ENCODE data around the gene MORN3.
"Not testable (repeated sequence)": the region's sequence is repeated elsewhere in the genome, so short reads cannot be mapped to it uniquely, and the experiment has no call there.

Gene MORN3

GRCh38 chr12:121638298-121639202, 30.9 kb downstream of the MORN3 start:
- no peak for DNase-seq (ENCODE audit: low read depth, low spot score)

DNA sequence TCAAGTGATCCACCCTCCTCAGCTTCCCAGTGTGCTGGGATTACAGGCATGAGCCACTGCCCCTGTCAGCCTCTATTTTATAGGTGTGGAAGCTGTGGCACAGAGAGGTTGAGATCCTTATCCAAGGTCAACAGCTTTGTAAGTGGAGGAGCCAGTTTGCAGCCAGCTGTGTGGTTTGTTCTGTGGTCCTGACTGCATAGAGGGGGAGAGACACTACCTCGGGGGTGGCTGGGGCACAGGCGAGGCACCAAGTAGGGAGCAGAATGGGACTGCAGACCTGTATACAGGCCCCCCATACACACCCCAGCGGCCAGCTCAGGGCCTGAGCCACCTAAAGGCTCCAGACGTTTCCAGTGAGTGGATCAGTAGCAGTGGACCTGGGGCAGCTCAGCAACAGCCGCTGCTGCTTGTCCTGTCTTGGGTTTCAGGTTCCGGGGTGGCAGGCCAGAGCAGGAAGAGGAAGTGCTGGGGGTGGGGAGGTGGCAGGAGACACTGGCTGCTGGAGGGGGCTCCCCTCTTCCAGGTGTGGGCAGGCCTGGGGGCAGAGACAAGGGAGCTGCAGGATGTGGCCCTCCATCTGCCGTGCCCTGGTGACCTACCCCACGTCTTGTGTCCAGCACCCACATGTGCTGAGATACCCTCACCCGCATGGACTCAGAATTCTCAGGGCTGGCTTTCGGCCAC, 32.1 kb downstream of the MORN3 start:
- DNase-seq (ENCODE audit: low read depth, low spot score), result no peak

DNA sequence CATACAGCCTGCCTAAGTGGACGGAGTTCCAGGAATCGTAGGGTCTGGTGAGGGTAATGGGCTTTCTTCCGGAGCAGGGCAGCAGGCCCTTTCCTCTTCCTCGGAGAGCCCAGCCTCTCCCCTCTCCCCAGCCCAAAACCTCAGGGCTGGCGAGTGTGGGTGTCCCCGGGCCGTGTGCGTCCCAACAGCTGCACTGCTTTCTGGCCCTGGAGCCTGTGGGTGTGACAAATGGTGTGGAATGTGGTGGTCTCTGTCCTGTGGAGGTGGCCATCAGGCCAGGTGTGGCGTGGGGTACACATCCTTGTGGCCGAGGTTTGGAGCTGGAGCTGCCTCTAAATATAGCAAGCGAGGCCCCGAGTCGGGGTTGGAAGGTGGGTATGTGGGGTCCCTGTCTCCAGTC, 34.6 kb downstream of the MORN3 start:
- no peak for DNase-seq (ENCODE audit: low read depth, low spot score)

GRCh38 chr12:121633833-121634196, 35.6 kb downstream of the MORN3 start:
- not testable (repeated sequence) for DNase-seq (ENCODE audit: low read depth, low spot score)

- no peak for DNase-seq (ENCODE audit: low read depth, low spot score)
Observed at GRCh38 chr12:121632069-121632970, 37.1 kb downstream of the MORN3 start.

GRCh38 chr12:121630791-121631355, 38.6 kb downstream of the MORN3 start:
- no peak for DNase-seq (ENCODE audit: low read depth, low spot score)

GRCh38 chr12:121628536-121628935, 40.9 kb downstream of the MORN3 start:
- DNase-seq (ENCODE audit: low read depth, low spot score), result no peak

- no peak for DNase-seq (ENCODE audit: low read depth, low spot score)
Observed at GRCh38 chr12:121628037-121628436, 41.4 kb downstream of the MORN3 start.

DNA sequence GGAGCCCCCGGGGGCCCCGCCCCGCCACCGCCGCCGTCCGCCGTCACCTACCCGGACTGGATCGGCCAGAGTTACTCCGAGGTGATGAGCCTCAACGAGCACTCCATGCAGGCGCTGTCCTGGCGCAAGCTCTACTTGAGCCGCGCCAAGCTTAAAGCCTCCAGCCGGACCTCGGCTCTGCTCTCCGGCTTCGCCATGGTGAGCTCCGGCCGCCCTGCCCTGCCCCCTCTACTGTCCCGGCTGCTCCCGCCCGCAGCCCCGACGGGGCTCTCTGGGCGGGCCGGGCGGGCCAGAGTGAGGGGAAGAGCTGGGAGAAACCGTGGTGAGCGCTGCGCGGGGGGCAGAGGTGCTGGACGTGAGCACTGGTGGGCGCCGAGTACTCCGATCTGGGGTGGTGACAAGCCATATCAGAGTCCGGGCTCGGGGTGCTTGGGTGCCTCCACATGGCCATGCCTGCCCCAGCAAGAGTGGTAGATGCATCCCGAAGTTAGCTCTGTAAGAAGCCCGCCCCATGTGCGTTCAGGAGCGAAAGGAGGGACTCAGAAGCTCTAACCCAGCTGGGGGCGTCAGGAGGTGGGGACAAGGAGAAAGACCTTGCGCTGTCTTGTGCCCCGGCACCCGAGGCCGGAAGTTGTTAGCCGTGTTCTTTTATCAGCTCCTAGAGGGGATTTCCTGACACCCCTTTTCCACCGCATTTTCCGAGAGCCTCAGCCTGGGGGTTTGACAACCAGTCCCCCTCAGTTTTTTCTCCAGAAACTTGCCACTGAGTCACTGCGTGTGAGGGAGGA, 42.4 kb downstream of the MORN3 start:
- no peak for DNase-seq (ENCODE audit: low read depth, low spot score)

GRCh38 chr12:121626087-121626852, 43.2 kb downstream of the MORN3 start, which contains the start of gene ORAI1:
Gene ORAI1 (plus strand): TSS chr12:121626530.
- peak; percentile 59 for DNase-seq (ENCODE audit: low read depth, low spot score)

DNA sequence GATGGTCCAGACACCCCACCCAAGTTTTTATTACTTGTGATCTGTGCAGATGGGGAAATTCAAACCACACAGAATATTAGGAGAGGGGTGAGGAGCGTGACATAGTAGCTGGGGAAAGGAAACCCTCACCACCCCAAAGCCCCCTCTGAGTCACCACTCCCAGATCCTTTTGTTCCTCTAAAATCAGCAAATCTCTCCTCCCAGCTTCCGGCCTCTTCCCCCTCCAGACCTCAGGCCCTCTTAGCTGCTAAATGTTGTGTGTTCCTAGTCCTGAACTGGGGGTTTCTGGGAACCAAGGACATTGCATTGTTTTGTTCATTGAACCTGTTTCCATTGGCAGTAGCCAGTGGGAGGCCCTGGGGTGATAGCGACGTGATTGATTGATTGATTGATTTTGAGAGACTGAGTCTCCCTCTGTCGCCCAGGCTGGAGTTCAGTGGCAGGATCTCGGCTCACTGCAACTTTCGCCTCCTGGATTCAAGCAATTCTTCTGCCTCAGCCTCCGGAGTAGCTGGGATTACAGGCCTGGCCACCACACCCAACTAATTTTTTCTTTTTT, 49.0 kb downstream of the MORN3 start:
- no peak for DNase-seq (ENCODE audit: low read depth, low spot score)

GRCh38 chr12:121618659-121619233, 50.7 kb downstream of the MORN3 start:
- DNase-seq (ENCODE audit: low read depth, low spot score), result no peak

- DNase-seq (ENCODE audit: low read depth, low spot score), result no peak
Observed at GRCh38 chr12:121614872-121615467, 54.5 kb downstream of the MORN3 start.

GRCh38 chr12:121613462-121613861, 56.0 kb downstream of the MORN3 start:
- DNase-seq (ENCODE audit: low read depth, low spot score), result no peak

DNA sequence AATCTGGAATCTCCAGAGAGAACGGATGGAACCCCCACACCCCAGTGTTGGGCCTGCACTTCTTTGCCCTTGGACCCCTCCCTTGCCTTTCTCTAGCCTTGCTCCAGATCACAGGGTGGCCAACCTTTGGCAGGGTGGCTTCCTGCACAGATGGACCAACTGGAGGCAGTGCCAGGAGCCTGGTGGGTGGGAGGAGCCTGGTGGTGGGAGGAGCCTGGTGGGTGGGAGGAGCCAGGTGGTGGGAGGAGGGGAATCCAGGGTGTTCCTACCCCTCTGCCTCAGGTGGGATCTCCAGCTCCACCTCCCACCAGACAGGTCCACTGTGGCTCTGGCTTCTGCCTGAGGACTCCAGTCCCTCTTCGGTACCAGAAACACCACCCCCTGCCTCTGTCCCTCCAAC, 58.1 kb downstream of the MORN3 start:
- DNase-seq (ENCODE audit: low read depth, low spot score), result no peak

GRCh38 chr12:121610239-121611149, 59.0 kb downstream of the MORN3 start:
- no peak for DNase-seq (ENCODE audit: low read depth, low spot score)

DNA sequence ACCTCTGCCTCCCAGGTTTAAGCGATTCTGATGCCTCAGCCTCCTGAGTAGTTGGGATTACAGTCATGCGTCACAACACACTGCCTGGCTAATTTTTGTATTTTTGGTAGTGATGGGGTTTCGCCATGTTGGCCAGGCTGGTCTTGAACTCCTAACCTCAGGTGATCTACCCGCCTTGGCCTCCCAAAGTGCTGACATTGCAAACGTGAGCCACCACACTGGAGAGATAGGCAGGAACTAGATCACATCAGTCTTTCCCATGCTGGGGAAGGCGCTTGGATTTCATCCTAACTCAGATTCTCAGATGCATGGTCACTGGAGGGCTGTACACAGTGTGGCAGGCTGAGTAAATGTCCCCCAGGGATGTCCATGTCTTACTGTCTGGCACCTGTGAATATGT, 61.2 kb downstream of the MORN3 start:
- no peak for DNase-seq (ENCODE audit: low read depth, low spot score)

DNA sequence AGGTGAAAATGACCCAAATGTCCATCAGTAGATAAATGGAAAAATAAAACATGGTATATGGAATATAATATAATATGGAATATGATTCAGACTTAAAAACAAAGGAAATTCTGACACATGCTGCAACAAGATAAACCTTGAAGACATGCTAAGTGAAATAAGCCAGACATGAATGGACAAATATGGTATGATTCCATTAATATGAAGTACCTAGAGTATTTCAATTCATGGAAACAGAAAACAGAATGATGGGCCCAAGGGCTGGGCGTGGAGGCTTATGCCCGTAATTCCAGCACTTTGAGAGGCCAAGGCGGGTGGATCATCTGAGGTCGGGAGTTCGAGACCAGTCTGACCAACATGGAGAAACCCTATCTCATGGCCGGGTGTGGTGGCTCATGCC, 65.9 kb downstream of the MORN3 start:
- DNase-seq (ENCODE audit: low read depth, low spot score), result no peak
